ENCODE measurements around the gene GALNT17.

DNA sequence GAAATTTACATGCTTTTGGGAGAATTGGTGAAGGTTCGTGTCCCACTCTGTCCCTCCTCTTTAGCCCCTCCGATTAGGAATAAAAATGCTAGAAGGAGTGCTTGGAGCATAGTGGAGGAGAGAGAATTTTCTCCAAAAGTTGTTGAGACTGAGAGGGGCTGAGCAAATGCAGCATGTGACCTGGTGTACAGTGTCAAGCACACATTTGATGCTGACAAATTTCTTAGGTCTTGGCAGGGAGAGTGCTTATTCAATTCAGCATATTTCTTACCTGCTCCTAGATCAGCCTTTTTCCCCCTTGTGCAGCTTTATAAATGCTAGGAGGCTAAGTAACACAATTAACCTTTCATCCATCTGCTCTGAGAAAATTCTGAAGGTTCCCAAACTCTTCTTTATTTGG lies 189.0 kb downstream of the GALNT17 start:
- no peak for TF ChIP-seq ZNF274 (IDR thresholded peaks at IDR 0.05; ENCODE audit: low read depth, low read length)
- no peak for TF ChIP-seq YY1 (IDR thresholded peaks at IDR 0.05; ENCODE audit: insufficient read depth, insufficient read length)
